Stimulated activated CD8-positive, alpha-beta memory T cell treated with anti-CD3 and anti-CD28 coated beads, Interleukin-4, amount 100 ng/mL, for 1 hour (primary cell): ENCODE measurements around the gene MVB12B.

Experiments
- DNase-seq, 2 donors: peaks; one replicate each; pipeline ENCODE4 v3.0.0-alpha.2; 2020; ENCODE audit warnings: low read depth in 2 of 2, low spot score in 1 of 2

Gene MVB12B

DNA sequence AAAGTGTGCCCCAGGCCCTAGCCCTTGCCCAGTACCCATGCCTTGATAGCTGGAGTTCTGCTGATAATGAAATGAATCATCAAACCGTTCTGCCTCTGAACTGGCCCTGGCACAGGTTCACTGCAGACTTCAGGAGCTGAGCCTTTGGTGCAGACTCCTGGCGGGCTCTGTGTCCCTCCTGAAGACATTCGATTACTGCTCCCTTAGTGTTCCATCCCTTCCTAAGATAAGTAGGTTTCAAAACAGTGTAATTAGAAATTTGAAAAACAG lies 97.2 kb downstream of the MVB12B start:
- no peak for DNase-seq

DNA sequence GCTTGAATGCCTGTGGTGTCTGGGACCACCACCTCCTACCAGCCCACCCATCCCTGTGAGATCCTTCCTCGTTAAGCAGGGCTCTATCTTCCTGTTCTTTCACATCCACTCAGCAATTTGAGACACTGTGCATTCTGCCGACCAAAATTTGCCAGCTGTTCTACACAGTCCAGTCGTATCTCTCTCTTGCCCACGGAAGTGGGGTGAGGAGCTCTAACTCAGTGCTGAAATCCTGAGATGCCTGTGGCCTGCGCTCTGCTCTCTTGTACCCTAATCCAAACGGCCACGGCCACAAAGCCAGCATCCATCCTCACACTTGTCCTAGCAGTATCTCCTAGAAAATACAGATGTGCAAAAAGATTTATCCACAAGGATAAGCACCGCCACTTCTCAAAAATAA lies 97.9 kb downstream of the MVB12B start:
- no peak for DNase-seq

DNA sequence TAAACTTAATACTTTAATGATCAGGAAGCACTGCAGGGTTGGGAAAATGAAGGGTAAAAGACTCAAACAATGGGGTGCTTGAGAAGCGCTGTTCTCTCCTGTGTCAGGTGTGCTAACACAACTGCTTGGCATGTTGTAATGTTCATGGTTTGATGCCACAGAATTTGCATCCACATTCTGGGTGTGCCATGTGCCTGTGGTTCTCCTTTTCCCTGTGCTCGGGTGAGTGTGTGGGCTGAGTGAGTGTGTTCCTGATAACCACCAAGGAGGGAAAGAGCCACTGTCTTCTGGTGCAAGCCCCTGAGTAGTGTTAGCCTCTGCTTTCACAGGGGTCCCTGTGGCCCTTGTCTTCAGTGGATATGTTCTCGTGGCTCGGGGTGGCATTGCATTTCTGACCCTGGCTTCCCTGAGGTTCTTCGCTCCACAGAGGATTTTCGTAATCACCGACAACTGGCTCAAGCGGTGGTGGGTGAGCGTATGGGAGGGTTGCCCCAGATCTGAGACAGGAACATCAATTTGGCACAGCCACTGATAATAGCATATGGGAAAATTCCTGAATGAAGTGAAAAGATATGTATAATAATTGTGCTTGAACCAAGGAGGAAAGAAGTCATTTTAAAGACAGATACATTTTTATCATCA lies 102.0 kb downstream of the MVB12B start:
- no peak for DNase-seq

DNA sequence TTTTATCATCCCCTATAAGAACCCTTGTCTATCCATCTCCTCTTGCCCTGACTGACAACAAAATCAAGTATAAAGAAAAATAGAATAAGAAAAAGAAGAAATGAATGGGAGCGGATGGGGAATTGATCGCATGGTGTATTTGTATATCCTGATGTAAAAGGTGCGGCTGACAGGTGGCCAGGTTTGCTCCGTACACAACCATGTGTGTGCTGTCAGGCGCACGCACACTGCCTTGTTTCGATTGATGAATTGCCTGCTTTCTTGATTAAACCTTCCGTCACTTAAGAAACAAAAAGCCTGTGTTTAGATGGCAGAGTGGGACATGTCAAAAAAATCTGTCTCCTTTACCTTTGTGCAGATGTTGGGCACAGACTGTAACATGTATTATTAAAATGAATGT lies 102.6 kb downstream of the MVB12B start:
- no peak for DNase-seq

DNA sequence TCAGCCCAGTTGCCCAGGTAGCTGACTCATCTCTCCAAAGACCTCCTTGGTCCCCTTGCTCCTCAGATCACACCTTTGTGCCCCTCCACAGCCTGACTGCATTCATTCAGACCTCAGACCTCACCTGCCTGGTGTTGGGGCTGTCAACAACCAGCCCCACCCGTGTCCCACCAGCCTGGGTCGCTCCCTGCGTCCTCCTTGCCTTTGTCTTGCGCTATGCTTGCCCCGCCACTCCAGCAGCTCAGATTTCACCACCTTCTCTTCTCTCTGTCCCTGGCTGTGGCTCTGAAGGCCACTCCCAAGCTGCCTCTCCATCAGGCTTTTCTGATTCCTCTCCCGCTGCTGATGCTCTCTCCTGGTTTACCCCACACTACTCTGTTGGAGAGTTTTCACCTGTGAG lies 103.5 kb downstream of the MVB12B start:
- no peak for DNase-seq

DNA sequence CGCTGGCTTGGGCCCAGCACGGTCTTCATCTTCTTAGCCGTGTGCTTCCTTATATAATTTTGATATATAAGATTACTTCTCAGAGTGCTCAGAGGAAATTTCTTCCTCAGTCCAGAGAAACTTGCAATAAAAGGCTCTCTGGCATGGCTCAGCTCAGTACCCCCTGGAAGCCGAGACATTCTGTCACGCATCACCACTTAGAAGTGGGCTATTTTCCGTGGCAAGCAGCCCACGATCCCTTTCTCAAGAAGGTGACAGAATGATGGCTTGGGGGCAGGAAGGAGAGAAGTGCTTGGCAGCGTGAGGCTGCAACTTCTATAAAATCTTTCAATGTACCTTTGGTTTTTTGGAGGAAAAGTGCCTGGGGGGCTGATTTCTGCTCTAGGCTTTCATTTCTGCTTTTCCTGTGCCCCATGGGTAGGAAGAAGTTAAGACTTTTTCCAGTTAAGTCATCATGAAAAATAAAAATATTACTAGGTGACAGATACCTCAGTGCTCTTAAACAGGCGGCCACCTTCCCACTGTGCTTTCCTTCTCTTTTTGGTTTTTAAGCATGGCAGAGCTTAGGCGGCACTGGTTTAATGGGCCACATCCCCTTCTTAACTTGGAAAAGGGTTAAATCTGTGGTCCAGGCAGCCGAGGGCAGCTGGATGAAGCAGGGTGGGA lies 104.6 kb downstream of the MVB12B start:
- DNase-seq, result no peak

DNA sequence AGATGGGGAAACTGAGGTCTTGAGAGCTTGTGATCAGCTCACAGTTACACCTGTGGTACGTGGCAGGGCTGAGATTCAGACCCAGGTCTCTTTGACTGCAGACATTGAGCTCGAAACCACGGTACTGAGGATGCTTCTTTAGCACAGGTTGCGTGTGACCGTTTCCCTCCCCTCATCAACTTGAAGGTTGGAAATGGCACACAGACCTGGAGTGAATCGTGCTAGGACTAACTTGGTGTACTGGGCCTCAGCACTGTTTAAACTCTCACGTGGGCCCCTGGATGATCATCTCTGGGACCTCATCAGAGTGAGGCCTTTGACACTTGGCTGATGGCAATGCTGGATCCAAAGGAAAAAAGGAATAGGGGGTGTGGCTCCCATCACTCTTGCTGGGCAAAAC lies 106.0 kb downstream of the MVB12B start:
- no peak for DNase-seq

DNA sequence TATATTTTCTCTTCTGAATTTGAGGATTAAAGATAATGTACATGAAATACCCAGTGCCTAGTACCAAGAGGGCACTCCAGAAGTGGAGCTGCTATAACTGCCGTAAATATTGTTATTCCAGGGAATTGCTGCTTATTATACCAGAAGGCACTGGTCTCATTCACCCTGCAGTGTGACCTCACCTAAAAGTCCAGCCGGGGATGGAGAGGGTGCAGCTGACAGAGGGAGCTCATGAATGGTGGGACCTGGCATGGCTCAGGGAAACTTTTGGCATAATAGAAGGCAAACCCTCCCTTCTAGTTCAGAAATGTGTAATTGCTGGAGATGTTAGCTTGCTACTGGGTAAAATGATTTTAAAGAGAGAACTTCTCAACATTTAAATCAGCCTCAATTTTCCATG lies 108.5 kb downstream of the MVB12B start:
- no peak for DNase-seq

DNA sequence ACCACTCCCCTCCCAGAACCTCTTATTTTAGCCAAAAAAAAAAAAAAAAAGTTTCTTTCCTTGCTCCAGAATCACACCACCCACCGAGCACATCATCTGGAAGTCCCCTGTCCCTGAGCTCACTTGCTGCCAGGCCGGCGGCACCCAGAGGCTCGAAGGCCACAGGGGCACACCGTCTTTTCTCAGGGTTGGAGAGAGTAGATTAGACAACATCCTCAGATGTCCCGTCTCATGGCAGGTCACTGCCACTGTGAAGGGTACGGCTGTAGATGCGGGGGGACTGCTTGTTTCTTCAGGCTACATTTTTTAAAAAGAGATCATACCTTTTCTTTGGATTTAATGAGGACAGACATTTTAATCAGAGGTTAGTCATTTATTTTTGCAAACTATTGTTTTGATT lies 109.0 kb downstream of the MVB12B start:
- no peak for DNase-seq

DNA sequence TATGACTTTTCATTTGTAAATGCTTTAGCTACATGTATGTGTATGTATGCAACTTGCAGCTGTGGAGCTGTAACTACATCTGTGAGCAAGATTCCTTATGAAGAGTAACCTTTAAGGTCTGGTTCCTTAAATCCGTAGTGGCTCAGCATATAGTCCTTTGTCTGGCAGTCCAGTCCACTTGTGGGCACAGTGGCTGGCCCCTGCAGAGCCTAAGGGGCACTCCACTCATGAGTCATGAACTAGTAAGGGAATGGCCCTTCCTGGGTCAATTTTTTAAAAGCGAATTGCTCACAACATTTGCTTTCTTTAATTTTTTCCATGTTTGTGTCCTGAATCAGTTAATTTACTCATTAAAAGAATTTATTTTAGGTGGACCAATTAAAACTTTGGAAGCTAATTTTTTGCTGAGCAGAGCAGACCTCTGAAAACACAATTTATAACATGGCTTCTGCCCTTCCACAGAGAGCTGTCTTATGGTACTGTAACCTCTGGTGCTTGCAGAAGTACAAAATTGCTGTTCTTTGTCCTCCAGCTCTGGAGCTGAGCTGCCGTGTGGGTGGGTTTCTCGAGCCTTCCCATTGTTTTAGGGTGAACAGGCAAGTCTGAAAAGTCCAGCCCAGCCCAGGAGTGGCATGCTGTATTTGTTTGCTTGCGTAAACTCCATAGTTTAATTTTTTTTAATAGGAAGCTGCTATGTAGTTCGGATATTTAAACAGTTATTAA lies 110.1 kb downstream of the MVB12B start:
- no peak for DNase-seq

DNA sequence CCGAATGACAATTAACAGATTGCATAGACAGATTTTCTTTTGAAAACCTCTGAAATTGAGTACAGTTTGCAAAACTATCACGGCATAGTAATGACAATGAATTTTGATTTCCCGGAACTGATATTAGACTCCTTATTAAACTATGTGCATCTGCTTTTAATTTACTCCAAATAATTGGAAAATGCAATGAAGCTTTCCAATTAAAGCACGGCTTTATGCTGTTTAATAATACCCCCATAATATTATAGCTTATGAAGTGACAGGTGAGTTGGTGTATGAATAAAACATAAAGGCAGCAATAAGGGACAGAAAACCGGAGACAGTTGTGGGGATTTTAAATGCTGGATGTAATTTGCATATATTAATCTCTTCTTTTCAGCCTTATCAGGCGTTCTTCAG lies 110.6 kb downstream of the MVB12B start:
- no peak for DNase-seq

DNA sequence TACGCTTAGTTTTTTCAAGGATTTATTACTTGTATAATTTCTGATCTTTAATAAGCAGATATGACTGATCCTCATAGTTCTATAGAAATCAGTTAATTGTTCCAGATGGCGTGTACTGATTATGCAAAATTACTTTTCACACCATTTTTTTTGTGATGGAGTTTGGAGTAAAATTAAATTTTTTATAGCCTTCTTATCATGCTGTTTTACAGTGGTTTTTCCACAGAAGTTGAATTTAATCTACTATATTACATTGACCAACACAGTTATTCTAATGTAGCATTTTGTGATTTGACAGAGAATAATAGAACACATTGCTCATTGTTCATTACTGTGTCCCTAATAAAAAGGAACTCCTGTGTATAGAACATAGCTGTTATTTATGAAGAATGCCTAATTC lies 111.1 kb downstream of the MVB12B start:
- no peak for DNase-seq

DNA sequence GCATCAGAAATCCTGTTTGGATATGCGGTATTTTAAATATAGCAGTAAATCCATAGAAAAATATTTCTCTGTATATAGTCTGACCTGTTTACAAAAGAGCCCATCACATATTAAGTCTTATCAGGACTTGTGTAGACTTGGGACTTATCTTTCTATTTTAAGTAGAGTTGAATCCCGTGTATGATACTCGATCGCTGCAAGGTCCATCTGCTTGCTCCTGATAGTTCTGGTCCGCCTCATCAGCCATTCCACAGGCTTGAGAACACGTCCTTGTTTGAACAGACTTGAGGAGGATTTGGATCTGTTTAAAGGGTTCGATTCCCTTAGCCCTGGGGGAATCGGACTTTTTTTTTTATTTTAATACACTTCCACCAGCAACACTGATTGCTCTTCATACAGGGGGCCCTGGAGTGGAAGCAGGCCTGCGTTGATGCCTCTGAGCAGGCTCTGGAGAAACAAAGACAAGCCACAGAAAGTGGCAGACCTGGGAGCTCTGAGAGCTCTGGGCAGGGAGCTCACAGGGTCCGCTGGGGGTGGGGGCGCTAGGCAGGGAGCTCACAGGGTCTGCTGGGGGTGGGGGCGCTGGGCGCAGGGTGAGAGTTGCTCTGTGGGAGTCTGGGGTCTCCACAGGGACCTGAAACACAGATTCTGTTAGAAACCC lies 112.2 kb downstream of the MVB12B start:
- no peak for DNase-seq

DNA sequence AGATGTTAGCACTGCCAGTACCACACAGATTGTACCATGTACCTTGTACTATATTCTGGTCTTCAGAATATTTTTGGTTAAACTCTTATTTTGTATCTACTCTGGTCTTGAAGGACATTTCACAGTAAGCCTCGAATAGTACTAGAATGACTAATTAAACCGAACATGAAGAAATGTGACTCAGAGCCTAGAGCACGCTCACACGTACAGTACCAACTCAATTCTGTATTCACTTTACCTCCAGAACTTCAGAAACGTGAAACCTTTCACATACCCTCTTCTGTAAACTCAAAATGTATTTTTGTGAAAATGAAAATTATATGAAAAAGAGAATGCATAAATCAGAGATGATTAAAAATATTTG lies 112.8 kb downstream of the MVB12B start:
- DNase-seq, result no peak

DNA sequence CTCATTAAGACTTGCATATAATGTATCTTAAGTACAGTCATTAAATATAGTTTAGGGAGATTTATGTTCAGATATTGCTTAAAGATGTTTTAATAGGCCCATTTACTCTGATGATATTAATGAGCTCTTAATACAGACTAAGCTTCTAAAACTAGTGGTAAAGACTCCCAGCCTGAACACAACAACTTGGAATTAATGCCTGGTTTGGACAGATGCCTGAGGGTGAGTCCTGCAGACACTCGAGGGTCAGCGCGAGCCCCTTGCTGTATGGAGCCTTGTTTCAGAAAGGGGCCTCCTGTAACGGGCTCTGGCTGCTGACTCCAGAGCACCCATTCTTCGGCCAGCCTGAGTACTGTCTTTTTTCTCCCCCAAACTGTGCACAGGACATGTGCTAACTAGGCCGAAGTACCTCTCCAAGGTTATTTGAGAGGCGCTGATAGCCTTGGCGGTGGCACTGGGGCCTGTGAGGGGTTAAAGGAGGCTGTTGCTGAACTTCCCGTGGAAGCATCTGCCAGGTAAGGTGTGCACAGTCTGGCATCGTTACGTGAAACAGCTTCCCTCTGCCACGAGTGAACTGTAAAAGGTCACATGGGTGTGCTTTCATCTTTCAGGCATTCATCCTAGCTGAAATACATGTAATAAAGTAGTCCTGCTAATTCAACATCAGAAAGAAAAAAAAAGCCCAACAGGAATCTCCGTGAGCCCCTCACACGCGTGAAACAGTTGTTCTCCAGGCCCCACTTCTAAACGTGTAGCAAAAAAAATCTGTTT lies 113.4 kb downstream of the MVB12B start:
- DNase-seq, result no peak

DNA sequence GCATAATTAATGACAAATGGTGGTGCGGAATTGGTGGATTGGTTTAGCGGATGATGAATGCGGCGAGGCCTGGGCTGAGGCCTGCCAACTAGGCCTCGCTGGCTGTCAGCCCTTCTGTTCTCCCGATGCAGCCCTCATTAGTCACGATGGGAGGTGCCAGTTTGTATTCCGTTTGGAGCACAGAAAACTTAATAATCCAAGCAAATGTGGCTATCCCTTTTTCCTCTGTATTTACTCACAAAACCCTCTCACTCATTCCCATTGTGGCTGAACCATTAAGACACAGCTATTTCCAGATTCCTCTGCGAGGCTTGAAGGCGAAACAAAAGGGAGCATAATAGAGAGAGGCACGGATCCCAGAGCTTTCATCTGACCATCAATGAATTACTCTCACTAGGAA lies 114.3 kb downstream of the MVB12B start:
- DNase-seq, result no peak

DNA sequence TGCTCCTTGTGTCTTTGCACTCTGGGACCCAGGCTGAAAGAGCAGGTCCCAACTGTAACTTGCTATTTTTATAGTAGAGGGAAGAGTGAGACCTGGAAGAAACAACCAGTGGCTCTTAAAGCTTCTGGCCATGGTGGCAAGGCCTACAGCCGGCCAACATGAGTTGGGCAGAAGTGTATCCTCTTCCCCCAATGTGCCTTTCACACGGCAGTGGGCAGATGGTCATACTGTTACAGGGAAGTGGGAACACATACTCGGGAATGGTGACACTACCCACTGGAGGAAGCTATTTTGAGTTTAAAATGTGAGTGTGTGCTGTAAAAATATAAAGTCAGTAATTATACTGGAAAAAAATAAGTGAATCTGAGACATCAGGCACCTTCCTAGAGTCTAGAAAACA lies 116.0 kb downstream of the MVB12B start:
- no peak for DNase-seq

DNA sequence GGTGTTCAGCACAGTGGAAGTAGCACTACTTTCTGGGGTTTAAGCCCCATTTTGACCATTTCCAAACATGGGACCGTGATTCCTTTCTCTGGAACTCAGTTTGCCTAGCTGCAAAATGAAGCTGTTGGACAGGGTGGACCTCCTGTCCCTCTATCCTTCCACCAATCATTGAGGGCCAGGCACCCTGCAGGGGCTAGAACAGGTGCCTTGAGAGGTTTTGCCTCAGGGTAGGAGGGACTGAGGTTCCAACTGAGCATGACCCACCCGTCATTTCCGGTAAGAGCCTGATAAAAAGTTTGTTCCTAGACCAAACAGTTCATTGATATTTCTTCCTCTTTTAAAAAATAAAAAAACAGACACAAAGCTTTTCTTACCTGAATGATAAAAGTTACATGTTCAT lies 116.5 kb downstream of the MVB12B start:
- no peak for DNase-seq

DNA sequence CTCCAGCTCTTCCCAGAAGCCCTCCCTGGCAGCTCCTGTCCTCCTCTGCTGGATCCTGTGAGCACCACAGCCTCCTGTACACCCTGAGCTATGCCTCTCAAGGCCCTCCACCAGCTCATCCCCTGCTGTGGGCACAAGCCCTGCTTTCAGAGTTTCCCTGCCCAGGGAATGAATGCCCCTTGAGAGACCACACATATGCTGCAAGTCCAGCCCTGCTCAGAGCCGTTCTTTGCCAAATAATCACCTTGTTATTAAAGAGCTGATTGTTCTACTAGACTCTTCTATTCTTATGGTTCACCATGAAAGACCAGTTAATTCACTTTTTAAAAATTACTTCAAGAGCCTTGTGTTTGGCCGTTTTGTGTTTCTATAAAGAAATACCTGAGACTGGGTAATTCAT lies 121.5 kb downstream of the MVB12B start:
- DNase-seq, result no peak

DNA sequence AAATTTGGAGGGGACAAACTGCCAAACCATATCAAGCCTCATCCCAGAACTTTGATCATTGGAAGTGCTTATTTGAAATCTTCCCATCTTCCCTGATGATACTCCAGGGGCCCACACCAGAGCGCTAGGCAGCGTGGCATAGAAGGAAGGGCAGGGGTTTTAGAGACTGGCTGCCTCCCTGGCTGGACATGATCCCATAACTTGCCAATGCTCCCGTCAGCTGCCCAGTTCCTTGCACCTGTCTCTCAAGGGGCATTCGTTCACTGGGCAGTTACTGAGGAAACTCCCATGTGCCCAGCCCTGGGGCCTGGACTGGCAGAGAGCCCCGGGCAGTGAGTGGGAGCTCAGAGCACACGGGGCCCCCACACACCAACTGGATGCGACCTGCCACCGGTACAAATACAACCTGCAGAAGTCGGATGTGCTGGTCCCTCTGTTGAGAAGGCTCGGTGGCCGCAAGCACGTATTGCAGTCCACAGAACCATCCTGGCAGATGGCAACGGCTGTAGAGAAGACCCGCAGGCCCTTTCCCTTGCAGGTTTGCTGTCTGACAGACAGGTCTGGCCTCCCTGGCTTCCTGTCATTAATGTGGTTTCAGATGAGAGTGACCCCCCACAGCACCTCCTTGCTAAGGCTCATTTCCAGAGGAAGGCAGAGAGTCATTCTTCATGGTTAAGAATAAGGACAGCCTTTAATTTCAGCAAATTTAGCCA lies 122.4 kb downstream of the MVB12B start:
- DNase-seq, result no peak
